Transverse colon (tissue), 4 donors: ENCODE results near the gene EXD3.

Experiments used
- POLR2AphosphoS5 ChIP-seq, 3 donors: sonication (generic); formaldehyde crosslinking; IDR thresholded peaks; one replicate each; pipeline ENCODE4 v1.6.1; 2016; ENCODE audit warnings: antibody characterized with exemption in 3 of 3
- TF ChIP-seq, protein P1 (sequence below), 5 experiments: fragments of 200-600 bp in 3 of 5; fragments of 450-650 bp in 2 of 5; sonication (generic) in 3 of 5; IDR thresholded peaks; 1 replicate in 2 of 5; 2 replicates in 3 of 5; pipeline ENCODE4 v1.5.1; 2016 to 2017; ENCODE audit warnings: antibody characterized with exemption in 5 of 5, inconsistent platforms in 3 of 5, mild to moderate bottlenecking in 2 of 5, moderate library complexity in 1 of 5

DNA sequence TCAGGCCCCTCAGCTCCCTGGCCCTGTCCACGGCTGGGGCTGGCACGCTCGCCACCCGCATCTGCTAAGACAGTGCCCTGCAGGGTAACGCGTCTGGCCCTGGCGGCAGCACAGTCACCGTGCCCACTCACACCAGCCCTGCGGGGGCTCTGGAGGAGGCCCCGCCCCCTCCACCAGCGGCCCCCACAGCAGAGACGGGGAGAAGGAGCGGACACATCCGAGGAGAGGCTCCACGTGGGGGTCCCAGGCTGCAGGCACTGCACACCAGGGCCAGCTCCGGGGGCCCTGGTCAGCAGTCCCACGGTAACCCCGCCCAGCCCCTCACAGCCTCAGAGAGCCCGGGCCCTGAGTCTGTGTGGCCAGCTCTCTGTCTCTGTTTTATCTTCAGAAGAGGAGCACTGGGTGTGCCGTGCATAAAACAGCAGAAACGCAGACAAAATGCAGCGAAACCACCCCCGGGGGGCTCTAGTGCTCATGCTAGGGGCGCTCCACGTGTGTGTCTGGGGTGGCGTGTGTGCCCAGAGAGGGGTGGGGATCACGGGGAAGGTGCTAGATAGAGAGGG is 73.4 kb downstream of the EXD3 start:
- TF ChIP-seq POLR2AphosphoS5 (IDR thresholded peaks at IDR 0.05): no peak
- TF ChIP-seq, protein P1, sequence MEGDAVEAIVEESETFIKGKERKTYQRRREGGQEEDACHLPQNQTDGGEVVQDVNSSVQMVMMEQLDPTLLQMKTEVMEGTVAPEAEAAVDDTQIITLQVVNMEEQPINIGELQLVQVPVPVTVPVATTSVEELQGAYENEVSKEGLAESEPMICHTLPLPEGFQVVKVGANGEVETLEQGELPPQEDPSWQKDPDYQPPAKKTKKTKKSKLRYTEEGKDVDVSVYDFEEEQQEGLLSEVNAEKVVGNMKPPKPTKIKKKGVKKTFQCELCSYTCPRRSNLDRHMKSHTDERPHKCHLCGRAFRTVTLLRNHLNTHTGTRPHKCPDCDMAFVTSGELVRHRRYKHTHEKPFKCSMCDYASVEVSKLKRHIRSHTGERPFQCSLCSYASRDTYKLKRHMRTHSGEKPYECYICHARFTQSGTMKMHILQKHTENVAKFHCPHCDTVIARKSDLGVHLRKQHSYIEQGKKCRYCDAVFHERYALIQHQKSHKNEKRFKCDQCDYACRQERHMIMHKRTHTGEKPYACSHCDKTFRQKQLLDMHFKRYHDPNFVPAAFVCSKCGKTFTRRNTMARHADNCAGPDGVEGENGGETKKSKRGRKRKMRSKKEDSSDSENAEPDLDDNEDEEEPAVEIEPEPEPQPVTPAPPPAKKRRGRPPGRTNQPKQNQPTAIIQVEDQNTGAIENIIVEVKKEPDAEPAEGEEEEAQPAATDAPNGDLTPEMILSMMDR (IDR thresholded peaks at IDR 0.05): no peak
